ENCODE measurements around the gene LRCH3.

DNA sequence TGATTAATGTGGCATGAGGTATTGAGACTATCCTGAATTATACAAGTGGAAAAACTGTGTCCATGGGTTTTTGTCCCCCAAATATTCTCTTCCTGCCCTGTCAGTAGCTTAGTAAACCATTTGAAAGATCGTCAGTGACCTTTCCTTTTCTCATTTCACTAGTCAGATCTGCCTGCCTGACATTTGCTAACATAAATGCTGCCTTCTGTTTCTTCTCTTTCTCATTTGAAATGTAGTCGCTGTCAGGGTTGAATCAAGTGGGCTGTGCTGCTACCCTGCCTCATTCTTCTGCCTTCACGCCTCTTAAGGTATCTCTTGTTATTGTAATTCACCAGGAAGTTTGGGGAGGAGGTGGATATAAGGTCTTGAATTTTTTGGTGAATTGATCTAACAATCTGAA, 67.5 kb downstream of the LRCH3 start:
- no peak for TF ChIP-seq CTCF (IDR thresholded peaks at IDR 0.05)
- no peak for TF ChIP-seq SMAD3 (CRISPR knock-in tag; IDR thresholded peaks at IDR 0.05; ENCODE audit: borderline replicate concordance)
- no peak for TF ChIP-seq ZNF317 (CRISPR knock-in tag; IDR thresholded peaks at IDR 0.05; ENCODE audit: borderline replicate concordance, low read depth)
- TF ChIP-seq TEAD4 (CRISPR knock-in tag; IDR thresholded peaks at IDR 0.05): no peak
- TF ChIP-seq, protein P1, sequence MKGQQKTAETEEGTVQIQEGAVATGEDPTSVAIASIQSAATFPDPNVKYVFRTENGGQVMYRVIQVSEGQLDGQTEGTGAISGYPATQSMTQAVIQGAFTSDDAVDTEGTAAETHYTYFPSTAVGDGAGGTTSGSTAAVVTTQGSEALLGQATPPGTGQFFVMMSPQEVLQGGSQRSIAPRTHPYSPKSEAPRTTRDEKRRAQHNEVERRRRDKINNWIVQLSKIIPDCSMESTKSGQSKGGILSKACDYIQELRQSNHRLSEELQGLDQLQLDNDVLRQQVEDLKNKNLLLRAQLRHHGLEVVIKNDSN (CRISPR knock-in tag; IDR thresholded peaks at IDR 0.05): no peak
- TF ChIP-seq MLX (CRISPR knock-in tag; IDR thresholded peaks at IDR 0.05): no peak

Data from WTC11 (cell line).